Panc1 (cell line): Measurements from ENCODE around the gene DKK1.

Experiments used
- POLR2AphosphoS5 ChIP-seq: IDR thresholded peaks from 2 replicates; pipeline ENCODE4 v1.6.1; 2012; ENCODE audit warnings: mild to moderate bottlenecking, low read depth, low read length, moderate library complexity
- SIN3A ChIP-seq: IDR thresholded peaks from 2 replicates; pipeline ENCODE4 v1.6.1; 2012; ENCODE audit warnings: low read depth, mild to moderate bottlenecking, low read length, moderate library complexity, borderline replicate concordance; ENCODE audit not compliant: insufficient read depth
- TF ChIP-seq, protein P1 (sequence below): fragments of 450-650 bp; IDR thresholded peaks from 2 replicates; pipeline ENCODE4 v1.5.1; 2017; ENCODE audit warnings: mild to moderate bottlenecking
- TF ChIP-seq, protein P2 (sequence below), 2 experiments: IDR thresholded peaks; 2 replicates each; pipeline ENCODE4 v1.6.1; 2011 to 2012; ENCODE audit warnings: low read depth in 2 of 2, control low read depth in 1 of 2, low read length in 1 of 2, mild to moderate bottlenecking in 1 of 2, moderate library complexity in 1 of 2; ENCODE audit not compliant: insufficient read depth in 1 of 2

DNA sequence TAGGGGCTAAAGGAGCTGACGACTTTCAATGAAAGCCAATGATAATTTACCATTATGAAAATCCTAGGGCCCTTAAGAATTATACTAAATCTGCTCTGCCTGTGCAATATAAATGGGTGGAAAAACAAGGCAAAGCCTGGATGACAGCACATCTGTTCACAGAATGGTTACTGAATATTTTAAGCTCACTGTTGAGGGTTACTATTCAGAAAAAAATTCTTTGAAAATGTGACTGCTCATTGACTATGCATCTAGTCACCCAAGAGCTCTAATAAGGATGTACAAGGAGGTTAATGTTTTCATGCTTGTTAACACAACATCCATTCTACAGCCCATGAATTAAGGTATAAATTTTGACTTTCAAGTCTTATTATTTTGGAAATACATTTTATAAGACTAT lies 8.9 kb downstream of the DKK1 start:
- TF ChIP-seq, protein P1, sequence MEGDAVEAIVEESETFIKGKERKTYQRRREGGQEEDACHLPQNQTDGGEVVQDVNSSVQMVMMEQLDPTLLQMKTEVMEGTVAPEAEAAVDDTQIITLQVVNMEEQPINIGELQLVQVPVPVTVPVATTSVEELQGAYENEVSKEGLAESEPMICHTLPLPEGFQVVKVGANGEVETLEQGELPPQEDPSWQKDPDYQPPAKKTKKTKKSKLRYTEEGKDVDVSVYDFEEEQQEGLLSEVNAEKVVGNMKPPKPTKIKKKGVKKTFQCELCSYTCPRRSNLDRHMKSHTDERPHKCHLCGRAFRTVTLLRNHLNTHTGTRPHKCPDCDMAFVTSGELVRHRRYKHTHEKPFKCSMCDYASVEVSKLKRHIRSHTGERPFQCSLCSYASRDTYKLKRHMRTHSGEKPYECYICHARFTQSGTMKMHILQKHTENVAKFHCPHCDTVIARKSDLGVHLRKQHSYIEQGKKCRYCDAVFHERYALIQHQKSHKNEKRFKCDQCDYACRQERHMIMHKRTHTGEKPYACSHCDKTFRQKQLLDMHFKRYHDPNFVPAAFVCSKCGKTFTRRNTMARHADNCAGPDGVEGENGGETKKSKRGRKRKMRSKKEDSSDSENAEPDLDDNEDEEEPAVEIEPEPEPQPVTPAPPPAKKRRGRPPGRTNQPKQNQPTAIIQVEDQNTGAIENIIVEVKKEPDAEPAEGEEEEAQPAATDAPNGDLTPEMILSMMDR = no peak
- TF ChIP-seq POLR2AphosphoS5 (no peak), SIN3A (no peak)
- TF ChIP-seq, protein P2, sequence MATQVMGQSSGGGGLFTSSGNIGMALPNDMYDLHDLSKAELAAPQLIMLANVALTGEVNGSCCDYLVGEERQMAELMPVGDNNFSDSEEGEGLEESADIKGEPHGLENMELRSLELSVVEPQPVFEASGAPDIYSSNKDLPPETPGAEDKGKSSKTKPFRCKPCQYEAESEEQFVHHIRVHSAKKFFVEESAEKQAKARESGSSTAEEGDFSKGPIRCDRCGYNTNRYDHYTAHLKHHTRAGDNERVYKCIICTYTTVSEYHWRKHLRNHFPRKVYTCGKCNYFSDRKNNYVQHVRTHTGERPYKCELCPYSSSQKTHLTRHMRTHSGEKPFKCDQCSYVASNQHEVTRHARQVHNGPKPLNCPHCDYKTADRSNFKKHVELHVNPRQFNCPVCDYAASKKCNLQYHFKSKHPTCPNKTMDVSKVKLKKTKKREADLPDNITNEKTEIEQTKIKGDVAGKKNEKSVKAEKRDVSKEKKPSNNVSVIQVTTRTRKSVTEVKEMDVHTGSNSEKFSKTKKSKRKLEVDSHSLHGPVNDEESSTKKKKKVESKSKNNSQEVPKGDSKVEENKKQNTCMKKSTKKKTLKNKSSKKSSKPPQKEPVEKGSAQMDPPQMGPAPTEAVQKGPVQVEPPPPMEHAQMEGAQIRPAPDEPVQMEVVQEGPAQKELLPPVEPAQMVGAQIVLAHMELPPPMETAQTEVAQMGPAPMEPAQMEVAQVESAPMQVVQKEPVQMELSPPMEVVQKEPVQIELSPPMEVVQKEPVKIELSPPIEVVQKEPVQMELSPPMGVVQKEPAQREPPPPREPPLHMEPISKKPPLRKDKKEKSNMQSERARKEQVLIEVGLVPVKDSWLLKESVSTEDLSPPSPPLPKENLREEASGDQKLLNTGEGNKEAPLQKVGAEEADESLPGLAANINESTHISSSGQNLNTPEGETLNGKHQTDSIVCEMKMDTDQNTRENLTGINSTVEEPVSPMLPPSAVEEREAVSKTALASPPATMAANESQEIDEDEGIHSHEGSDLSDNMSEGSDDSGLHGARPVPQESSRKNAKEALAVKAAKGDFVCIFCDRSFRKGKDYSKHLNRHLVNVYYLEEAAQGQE (IDR thresholded peaks at IDR 0.05; ENCODE audit: insufficient read depth in 1 of 2, low read depth in 2 of 2, low read length in 1 of 2) = no peak
